ENCODE data around the gene NCAPG2.

The NCAPG2 gene, protein sequence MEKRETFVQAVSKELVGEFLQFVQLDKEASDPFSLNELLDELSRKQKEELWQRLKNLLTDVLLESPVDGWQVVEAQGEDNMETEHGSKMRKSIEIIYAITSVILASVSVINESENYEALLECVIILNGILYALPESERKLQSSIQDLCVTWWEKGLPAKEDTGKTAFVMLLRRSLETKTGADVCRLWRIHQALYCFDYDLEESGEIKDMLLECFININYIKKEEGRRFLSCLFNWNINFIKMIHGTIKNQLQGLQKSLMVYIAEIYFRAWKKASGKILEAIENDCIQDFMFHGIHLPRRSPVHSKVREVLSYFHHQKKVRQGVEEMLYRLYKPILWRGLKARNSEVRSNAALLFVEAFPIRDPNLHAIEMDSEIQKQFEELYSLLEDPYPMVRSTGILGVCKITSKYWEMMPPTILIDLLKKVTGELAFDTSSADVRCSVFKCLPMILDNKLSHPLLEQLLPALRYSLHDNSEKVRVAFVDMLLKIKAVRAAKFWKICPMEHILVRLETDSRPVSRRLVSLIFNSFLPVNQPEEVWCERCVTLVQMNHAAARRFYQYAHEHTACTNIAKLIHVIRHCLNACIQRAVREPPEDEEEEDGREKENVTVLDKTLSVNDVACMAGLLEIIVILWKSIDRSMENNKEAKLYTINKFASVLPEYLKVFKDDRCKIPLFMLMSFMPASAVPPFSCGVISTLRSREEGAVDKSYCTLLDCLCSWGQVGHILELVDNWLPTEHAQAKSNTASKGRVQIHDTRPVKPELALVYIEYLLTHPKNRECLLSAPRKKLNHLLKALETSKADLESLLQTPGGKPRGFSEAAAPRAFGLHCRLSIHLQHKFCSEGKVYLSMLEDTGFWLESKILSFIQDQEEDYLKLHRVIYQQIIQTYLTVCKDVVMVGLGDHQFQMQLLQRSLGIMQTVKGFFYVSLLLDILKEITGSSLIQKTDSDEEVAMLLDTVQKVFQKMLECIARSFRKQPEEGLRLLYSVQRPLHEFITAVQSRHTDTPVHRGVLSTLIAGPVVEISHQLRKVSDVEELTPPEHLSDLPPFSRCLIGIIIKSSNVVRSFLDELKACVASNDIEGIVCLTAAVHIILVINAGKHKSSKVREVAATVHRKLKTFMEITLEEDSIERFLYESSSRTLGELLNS

DNA sequence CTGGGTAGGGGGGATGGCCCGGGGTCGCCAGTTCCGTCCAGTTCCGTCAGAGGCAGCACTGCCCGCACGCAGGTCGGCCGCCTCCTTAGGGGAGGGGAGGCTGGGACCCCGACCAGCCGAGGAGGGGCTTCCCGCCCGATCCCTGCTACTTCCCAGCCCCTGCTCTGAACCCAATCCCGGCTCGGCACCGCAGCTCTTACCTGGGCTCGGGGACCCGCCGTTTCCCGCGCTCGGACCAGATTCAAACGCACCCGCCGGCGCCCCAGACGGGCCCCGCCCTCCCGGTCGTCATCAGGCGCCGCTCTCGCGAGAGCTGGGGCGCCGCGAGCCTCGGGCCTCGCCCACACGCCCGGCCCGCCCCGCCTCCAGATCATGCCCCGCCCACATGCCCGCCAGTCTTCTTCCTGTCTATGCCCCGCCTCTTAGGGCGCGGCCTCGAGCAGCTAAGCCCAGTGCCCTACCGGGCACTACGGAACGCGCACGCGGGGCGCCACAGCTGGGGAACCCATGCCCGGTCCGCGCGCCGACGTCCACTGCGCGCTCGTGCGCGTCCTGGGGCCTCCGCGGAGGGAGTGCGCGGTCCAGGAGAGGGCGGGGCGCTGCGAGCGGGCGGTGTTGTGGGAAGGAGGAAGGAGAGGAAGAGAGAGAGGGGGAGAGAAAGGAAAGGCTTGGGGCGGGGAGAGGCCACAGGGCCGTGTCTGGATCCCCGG, at the start of gene NCAPG2:
Gene NCAPG2, minus strand, starts transcription at position 281 of the 710 bp plus-strand sequence. CDS start 2,905 bp downstream, outside the sequence.
- DNase-seq, result peak; percentile 100

DNA sequence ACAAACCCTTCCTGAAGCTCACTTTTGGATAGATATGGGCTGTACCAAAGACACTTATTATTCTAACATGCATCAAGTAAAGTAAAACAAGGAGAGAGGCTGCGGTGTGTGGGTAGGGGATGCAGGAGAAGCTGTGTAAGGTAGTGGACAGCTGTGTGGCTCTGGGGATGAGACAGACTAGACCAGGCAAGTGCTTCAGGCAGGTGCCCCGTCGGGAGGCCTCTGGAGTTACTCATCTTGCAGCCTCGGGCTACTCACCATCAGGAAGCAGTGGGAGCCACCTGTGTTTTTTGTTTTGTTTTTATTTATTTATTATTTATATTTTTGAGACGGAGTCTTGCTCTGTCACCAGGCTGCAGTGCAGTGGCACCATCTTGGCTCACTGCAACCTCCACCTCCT, 49.3 kb upstream of the NCAPG2 start:
- DNase-seq, result no peak

DNA sequence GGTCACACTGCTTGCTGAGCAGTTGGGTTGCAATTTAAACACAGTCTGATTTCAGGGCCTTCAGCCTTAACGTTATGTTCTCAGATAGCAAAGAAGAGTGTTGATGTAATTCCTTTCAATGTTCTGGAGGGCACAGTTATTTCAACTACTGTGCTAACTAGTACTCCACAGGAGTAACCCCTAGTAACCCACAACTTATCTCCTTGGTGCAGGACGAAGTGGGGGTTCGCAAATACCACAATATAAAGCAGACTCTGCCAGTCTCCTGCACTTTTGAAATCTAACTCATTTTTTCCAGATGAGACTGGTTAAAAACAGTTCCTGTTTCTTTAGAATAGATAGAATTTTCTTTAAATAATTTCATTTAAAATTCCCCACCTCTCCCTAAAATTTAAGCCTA, 47.1 kb upstream of the NCAPG2 start:
- DNase-seq, result no peak

DNA sequence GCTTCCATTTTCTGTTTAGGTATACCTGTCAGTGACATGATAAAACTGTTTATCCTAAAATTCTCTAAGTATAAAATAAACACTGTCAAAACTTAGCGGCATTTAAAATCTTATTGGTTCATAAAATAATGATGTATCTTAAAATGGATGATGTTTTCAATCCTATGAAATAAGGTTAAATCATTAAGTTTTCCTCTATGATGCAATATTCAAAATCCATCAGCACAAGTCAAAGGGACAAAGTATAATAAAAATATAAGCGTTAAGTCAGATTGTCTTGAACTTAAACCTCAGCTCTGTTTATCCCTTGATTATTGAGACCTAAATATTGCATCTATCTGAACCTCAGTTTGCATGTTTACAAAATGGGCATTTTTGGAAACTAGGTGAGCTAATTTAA, 46.6 kb upstream of the NCAPG2 start:
- no peak for DNase-seq

DNA sequence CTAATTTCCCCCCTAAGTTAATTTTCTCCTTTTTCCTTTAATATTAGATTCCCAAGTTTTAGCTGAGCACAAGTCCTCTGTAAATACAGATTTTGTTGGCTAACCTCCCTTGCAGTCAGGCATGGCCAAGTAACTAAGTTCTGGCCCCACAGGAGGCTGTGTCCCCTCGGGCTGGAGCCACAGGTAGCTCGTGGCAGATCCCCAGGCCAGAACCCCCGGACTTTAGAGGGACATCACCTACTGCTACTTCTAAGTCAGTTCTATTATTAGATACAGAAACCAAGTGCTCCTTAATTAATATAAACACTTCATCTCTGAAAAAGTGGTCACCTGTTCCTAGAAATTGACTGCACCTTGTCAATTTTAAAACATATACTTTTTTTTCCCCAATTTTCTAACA, 46.1 kb upstream of the NCAPG2 start:
- DNase-seq, result no peak

DNA sequence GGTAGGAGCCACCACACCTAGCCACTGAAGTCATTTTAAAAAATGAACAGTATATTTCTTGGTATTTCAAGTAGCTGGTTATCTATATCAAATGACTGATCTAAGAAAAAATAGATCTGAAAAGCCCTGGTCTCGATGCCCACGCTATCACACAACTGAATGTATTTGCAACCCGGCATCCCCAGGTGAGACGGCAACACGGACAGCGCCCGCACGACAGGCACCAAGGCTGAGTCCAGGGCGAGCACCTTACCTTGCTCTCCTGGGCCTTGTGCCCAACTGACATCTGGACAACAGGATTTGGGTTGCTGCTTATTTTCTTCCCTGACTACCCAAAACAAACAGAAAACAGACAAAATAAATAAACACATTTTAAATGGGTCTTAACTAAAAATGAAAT, 44.8 kb upstream of the NCAPG2 start:
- no peak for DNase-seq

DNA sequence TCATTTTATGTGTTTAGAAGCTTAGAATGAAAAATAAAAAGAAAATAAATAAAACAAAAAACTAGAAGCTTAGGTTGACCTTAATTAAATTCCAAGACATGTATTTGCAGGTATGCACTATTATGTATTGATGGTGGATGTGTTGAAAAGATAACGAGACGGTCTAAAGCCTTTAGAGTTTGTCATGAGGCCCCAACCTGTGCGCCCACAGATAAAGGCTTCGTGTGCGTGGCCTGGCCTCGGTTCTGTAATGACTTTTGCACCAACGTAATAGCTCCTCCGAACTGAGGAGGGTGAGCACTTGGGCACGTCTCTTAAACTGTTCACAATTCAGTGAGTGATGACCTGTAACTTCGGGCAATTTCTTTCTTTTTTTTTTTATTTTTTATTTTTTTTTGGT, 43.7 kb upstream of the NCAPG2 start:
- DNase-seq, result no peak

DNA sequence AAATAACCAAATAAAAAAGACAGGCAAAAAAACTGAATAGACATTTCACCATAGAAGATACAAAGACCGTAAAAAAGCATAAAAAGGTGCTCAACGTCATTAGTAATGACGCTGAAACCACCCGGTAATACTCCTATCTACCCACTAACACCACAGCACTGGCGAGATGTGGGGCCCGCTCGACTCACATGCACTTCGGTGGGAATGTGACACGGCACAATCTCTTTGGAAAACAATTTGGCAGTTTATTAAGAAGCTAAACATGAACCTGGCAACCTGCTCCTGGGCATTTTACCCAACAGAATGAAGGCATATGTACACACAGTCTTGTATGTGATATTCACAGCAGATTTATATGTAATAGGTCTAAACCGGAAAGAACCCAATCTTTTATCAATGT, 42.8 kb upstream of the NCAPG2 start:
- DNase-seq, result no peak

DNA sequence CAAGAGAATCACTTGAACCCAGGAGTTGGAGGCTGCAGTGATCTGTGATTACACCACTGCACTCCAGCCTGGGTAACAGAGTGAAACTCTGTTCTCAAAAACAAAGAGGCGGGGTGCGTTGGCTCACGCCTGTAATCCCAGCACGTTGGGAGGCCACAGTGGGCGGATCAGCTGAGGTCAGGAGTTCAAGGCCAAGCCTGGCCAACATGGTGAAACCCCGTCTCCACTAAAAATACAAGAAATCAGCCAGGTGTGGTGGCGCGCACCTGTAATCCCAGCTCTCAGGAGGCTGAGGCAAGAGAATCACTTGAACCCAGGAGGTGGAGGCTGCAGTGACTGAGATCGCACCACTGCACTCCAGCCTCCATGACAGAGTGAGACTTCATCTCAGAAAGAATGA, 42.4 kb upstream of the NCAPG2 start:
- DNase-seq, result no peak

DNA sequence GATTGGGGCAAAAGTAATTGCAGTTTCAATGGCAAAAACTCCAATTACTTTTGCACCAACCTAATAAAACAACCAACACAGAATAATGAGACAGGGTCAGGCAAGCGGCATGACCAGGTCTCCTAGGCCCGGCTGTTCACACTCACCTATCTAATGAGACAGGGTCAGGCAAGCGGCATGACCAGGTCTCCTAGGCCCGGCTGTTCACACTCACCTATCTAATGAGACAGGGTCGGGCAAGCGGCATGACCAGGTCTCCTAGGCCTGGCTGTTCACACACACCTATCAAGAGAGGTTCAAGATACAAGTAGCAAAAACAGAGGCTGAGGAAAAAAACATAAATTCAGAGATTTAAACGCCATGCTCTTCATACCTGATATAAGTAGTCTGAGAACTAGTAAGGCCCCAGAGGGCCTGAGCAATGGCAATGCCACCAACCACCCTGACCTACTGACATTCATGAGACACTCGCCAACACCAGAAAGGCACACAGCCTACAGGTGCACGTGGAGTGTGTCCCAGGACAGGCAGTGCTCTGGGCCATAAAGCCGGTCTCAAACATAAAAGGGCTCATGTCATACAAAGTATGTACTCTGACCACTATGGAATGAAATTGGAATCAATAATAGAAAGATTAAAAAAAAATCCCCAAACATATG, 40.6 kb upstream of the NCAPG2 start:
- DNase-seq, result no peak

DNA sequence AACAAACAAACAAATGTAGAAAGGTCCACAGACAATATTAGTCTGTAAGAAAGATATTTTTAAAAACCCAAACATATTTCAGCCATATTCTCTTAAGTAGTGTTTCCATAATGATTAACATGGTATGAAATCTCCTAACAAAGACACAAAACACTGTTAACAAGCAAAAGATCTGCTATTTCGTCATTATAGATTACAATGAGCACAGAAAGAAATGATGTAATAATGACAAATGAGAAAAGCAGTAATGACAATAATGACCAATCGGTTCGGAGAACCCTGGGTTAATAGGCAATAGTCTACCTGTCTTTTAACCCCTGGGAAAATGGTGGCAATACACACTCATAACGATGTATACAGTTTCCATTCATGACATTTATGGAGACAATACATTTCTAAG, 39.5 kb upstream of the NCAPG2 start:
- DNase-seq, result no peak

DNA sequence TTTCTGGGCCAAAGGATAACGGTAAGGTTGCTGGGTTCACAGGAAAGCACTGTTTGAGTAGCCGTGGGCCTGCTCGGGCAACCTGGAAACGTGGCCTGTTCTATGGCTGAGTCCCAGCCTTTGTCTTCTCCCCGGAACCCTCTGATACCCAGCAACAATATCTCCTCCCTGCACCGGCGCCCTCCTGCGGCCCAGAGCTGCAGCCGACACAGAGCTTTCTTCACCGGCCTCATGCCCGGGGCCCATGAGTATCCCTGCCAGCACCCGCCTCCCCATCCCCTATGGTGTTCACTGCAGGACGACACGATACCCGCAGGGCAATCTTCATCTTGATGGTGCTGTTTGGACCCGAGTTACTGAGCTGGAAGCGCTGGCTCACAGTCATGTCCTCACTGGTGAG, 38.6 kb upstream of the NCAPG2 start:
- DNase-seq, result no peak

DNA sequence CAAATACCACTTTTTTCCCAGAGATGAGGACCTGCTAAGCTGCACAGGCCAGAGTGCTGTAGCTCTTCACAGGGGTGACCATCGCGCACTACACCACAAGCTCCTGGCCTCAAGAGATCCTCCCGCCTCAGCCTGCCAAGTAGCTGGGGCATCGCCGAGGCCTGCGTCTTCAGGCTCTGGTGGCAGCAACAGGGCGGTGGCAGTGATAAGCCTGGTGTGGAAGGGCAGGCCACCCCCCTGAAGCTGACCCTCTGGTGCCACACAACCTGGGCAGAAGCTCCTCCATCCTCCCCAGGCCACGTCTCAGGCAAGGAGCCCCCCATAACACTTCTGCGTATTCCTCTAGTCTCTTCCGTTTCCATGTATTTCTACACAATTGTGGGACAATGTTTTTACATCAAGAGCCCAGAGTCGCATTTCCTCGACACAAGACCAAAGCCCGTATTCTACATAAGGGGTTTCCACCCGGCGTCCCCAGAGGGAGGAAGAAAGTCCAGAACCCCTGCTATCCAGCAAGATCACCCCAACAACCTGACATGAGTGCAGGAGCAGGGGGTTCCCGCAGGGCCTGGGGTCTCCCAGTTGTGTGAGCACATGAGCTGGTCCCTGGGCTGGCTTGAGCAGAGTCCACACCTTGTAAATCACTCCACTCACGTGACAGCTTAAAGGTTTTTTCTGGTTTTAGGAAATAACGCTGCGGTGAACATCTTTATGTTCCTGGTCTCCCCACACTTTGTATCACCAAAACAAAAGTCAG, 37.6 kb upstream of the NCAPG2 start:
- DNase-seq, result no peak

DNA sequence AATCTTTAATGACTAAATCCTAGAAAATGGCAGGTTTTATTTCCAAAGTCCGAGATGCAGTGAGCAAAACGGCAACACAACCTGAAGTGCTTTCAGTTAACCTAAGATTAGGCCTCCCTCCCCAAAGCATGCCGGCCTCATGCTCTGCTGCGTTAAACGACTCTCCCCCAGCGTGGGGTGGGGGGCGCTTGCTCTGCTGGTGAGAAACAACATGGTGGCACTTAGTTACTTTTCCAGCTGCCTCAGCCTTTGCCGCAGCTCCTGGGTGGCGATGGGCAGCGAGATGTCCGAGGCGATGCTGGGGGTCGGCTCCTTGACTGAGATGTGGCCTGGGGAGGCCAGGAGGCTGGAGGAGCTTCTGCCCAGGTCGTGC, 36.7 kb upstream of the NCAPG2 start:
- DNase-seq, result no peak

DNA sequence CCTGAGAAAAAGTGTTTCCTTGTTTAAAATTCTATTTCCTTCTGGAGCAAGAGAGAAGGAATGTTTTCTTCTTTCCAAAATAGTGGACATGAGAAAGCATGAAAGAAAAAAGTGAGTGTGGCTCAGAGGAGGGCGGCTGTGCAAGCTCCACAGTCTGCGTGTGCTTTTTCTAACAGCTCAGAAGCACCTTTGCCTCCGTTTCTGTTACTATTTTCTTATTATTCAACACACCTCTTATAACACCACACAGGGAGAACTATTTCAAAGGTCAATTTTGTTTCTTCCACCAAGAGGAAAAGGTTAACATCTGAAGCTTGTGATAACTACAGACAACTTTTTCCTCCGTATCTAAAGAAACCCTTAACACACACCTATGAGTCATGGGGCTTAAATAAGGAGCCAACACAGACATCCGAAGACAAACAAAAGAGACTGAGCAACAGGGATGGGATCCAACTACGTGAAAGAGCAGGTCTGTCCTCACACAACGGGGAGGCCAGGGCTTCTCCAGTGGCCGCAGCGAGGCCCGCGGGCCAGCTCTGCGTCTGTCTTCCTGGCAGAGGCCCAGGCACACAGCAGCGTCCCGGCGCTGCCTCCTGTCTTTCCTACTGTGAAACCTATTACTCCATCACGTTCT, 36.2 kb upstream of the NCAPG2 start:
- DNase-seq, result no peak

DNA sequence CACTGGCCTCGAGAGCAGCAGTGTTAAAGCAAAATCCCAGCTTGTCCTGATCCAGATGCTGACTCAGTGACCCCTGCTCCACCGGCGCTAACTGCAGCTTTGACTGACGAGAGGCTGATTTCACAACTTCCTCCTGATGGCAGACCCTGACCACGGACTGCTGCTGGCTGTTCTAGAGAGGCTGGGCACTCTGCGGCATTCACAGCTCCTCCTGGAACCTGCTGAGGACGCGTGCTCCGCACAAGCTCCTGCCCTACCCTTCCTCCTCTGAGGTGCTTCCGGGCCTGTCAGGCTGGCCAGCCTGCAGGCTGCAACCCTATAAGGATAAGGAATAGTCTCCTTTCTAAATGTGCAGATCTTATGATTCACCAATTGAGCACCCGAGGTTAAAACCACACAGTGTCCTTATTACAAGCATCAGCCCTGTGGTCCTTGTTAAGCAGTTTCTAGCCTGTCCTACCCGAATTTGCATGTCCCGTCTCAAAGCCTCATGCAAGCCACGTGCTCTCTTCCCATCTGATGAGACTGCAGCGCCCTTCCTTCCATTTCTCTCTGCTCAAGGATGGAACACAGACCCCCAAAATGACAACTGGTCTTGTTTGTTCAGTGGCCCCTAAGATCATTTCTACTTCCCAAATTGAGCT, 35.5 kb upstream of the NCAPG2 start:
- no peak for DNase-seq

DNA sequence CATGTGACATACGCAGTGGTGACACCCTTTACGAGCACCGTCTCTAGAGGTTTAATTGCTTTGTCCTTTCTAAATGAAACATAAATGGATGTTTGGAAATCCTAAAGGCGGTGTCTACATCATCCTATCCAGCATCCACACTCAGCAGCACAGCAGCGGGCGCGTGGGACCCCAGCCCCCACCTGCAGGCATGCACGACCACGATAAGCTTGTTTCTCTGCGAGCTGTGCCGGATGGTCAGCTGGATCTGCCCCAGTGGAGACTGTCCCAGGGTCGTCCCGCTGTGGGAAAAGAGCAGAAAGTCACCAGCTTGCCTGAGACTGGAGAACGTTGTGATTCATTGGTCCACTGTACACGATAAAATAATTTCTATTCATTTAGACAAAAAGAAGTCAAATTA, 34.2 kb upstream of the NCAPG2 start:
- no peak for DNase-seq

DNA sequence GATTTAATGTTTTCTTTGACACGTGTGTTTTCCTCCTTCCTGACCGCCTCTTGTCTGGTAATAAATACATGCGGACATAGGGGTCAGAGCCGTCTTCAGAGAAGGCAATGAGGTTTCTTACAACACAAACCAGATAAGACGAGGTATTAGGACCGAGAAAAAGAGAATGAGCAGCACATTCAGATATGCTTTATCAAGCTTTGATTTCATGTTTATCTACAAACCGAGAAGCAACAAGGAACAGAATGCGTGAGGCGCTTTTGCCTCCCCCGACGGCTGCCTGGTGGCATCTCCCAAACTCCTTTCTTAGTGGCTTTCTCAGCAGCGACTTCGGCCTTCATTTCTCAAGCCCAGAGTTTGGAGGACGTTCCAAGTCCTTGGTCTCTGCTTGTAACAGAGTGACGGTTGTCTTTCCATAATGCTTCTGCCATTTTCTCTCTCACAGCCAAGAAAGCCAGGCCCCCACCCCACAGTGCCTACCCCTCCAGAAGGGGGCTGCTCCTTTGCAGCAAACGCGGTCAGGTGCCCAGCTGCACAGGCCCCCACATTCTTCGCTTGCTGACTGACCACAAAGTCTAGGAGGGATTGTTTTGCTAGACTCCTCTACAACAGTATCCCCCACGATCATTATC, 32.6 kb upstream of the NCAPG2 start:
- no peak for DNase-seq

DNA sequence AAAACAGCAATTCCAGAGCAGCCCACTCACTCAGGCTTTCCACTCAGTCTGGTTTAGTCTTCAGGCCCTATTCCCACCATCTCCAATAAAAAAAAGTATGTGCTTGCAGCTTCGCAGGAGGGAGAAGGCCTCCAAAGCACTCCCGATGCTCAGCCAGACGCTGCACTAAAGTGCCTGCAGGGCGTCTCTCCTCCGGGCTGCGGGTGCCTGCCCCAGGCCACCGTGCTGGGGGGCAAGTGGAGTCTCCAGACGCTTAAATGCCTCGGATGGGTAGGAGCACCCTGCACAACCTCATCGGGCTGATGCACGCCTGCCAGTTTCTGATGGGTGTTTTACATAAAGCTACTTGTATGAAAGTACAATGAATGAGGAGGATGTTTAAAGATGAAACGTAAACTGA, 31.3 kb upstream of the NCAPG2 start:
- no peak for DNase-seq

DNA sequence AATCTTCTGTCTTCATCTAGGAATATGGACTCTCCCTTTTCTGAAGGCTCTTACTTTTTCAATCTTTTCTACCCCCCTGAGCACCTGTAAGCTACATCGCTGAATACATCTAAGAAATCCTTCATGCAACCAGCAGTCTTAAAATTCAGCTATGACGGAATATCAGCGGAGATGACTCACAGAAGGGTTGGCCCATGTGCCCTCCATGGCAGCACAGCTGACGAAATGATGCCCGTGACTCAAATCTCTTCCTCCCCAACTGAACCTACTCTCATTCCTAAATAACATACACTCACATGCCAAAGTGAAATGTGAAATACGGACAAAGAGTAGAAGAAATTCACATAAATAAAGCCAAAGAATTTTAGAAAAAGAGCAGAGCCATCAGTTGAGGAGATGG, 30.3 kb upstream of the NCAPG2 start:
- no peak for DNase-seq

Measured in NCI-H69 (cell line).